OCI-LY7 (cell line): ENCODE data around the gene SLC1A4. TPM values are rescaled to one million over a fixed set of nuclear protein-coding genes. Genes with fewer than 3 reads are reported as not detected.
A peak's percentile ranks its signal among the peaks of the same experiment; 100 is the strongest.

Source experiments
- BruUV-seq: library from RNA; stranded (reverse); fragments of 400-500 nt; replicated peaks from 2 replicates; lab custom pipeline; 2021; lab: Mats Ljungman, UMichigan
- CTCF ChIA-PET: fragments of 300-600 bp; sonication (Branson Sonifier 250); formaldehyde crosslinking; loops from one replicate; lab custom pipeline; 2022; ENCODE audit warnings: antibody characterized with exemption; ENCODE audit not compliant: unreplicated experiment; lab: Charles Lee
- POLR2A ChIA-PET: fragments of 300-600 bp; sonication (Branson Sonifier 250); formaldehyde crosslinking; loops from one replicate; lab custom pipeline; 2022; ENCODE audit warnings: antibody characterized with exemption; lab: Charles Lee
- DNase-seq: peaks from one replicate; pipeline ENCODE4 v3.0.0-alpha.2; 2015; ENCODE audit warnings: low spot score
- H2AFZ ChIP-seq: fragments of 200-600 bp; sonication (generic), shearing (Covaris generic); 2 replicates; pipeline ENCODE4 v1.6.1; 2014; ENCODE audit warnings: mild to moderate bottlenecking, antibody characterized with exemption, low read length, moderate library complexity
- H3K27ac ChIP-seq: fragments of 200-600 bp; sonication (generic); 2 replicates; pipeline ENCODE4 v1.5.1; 2014; ENCODE audit warnings: mixed run types, low read depth, mild to moderate bottlenecking, moderate library complexity, low read length, inconsistent platforms; ENCODE audit not compliant: poor library complexity, severe bottlenecking
- H3K36me3 ChIP-seq: fragments of 200-600 bp; sonication (generic); 2 replicates; pipeline ENCODE4 v1.6.1; 2014; ENCODE audit warnings: mild to moderate bottlenecking, antibody characterized with exemption, low read length, moderate library complexity, mixed read lengths; ENCODE audit not compliant: insufficient read depth
- H3K4me1 ChIP-seq: fragments of 200-600 bp; sonication (generic); 2 replicates; pipeline ENCODE4 v1.5.1; 2014; ENCODE audit warnings: mild to moderate bottlenecking, low read length; ENCODE audit not compliant: insufficient read depth, poor library complexity, severe bottlenecking
- H3K4me2 ChIP-seq: fragments of 200-600 bp; sonication (generic); 2 replicates; pipeline ENCODE4 v1.6.1; 2014; ENCODE audit warnings: mild to moderate bottlenecking, low read length
- H3K4me3 ChIP-seq: fragments of 200-600 bp; sonication (generic); 2 replicates; pipeline ENCODE4 v1.5.1; 2014; ENCODE audit warnings: mild to moderate bottlenecking, low read depth, low read length; ENCODE audit not compliant: poor library complexity, severe bottlenecking
- H3K79me2 ChIP-seq: fragments of 200-600 bp; sonication (generic); 2 replicates; pipeline ENCODE4 v1.6.1; 2016; ENCODE audit warnings: low read depth, mild to moderate bottlenecking, low read length, moderate library complexity, mixed read lengths; ENCODE audit not compliant: insufficient read depth
- H3K9me2 ChIP-seq: fragments of 200-600 bp; sonication (generic); 2 replicates; pipeline ENCODE4 v1.6.1; 2016; ENCODE audit warnings: mild to moderate bottlenecking, low read length, mixed read lengths; ENCODE audit not compliant: insufficient read depth
- H3K9me3 ChIP-seq: fragments of 200-600 bp; sonication (generic); 2 replicates; pipeline ENCODE4 v1.6.1; 2014; ENCODE audit warnings: mild to moderate bottlenecking, mixed run types, low read length, mixed read lengths
- H4K20me1 ChIP-seq: fragments of 200-600 bp; sonication (generic); 2 replicates; pipeline ENCODE4 v1.6.1; 2014; ENCODE audit warnings: mild to moderate bottlenecking, antibody characterized with exemption, low read length, moderate library complexity, mixed read lengths; ENCODE audit not compliant: insufficient read depth
- CTCF ChIP-seq: fragments of 200-600 bp; sonication (generic); conservative IDR thresholded peaks from 2 replicates; pipeline ENCODE4 v1.5.1; 2014; ENCODE audit warnings: mild to moderate bottlenecking, antibody characterized with exemption, low read length, moderate library complexity, mixed read lengths
- EZH2phosphoT487 ChIP-seq: fragments of 200-600 bp; sonication (generic); IDR thresholded peaks from 2 replicates; pipeline ENCODE4 v1.6.1; 2018; ENCODE audit warnings: low read depth, borderline replicate concordance, mild to moderate bottlenecking, mixed run types, antibody characterized with exemption, low read length, moderate library complexity, mixed read lengths
- intact Hi-C: fragments of 100-400 bp; cut with micrococcal nuclease; formaldehyde crosslinking; loops from one replicate; pipeline ENCODE4 v1.10.0; 2022; ENCODE audit not compliant: unreplicated experiment
- total RNA-seq, 2 experiments: library from RNA; depleted of rRNA in 1 of 2; stranded (reverse); fragments of >200 nt in 1 of 2; shearing (Covaris generic) in 1 of 2; gene quantifications; 2 replicates each; pipeline ENCODE4 v1.2.3, GENCODE V29; 2014 to 2022

SLC1A4 gene
- total RNA-seq, 2 experiments from 2014 or later = 17.2 to 31.1 TPM

- no peaks in the 10 kb centered on the region for H4K20me1 ChIP-seq
- ChIA-PET POLR2A (interaction anchor here (0.6 to 3.4 kb wide), 30 partner anchors 8 to 517 kb away, joined by 3 to 25 read pairs (median 4); partner anchors contain the start of gene RAB1A), CTCF (interaction anchor here (0.7 to 1.6 kb wide), 8 partner anchors 8 to 351 kb away, joined by 3 to 11 read pairs (median 4); no protein-coding TSS in a partner anchor)
- peaks cover 68% of the 10 kb centered on the region for H3K4me1 ChIP-seq
- H3K9me3 ChIP-seq = peaks cover 8% of the 10 kb centered on the region; the same call in 1 of the 2 replicates
- BruUV-seq = no TSS peak
- peak within 1 kb of the TSS; percentile 56 for H3K27ac ChIP-seq
- TF ChIP-seq EZH2phosphoT487 (no peak), CTCF (no peak)
- no peaks in the 10 kb centered on the region for H3K9me2 ChIP-seq
- DNase-seq = peak; percentile 99
- peak within 1 kb of the TSS; percentile 82 for H3K4me3 ChIP-seq
- peak within 1 kb of the TSS; percentile 88 for H3K4me2 ChIP-seq
- intact Hi-C loops = loop anchor here (5.0 kb wide), 2 partner anchors 381 to 501 kb away; no protein-coding TSS in a partner anchor
- H3K79me2 ChIP-seq = peaks cover 21% of the 10 kb centered on the region; the same call in 1 of the 2 replicates
- peak within 1 kb of the TSS; percentile 52; the same call in 1 of the 2 replicates for H2AFZ ChIP-seq
- peaks cover 10% of the 10 kb centered on the region for H3K36me3 ChIP-seq
These were observed 67.2 kb downstream of the SLC1A4 start, which contains the start of gene CEP68 for GRCh38 chr2:65056215-65057053. Gene CEP68, plus strand, starts transcription at chr2:65056416. Its CDS starts 13,029 bp downstream, at chr2:65069445.

GRCh38 chr2:65057054-65057375 lies 67.8 kb downstream of the SLC1A4 start:
- H3K9me2 ChIP-seq = no peaks in the 10 kb centered on the region
- H3K4me3 ChIP-seq = peak overlapping the region; percentile 82
- peaks cover 3% of the 10 kb centered on the region; the same call in 1 of the 2 replicates for H3K9me3 ChIP-seq
- peak overlapping the region; percentile 88 for H3K4me2 ChIP-seq
- H3K27ac ChIP-seq = peak overlapping the region; percentile 34
- BruUV-seq = no TSS peak
- DNase-seq = no peak
- H4K20me1 ChIP-seq = no peaks in the 10 kb centered on the region
- H2AFZ ChIP-seq = peak overlapping the region; percentile 29; the same call in 1 of the 2 replicates
- TF ChIP-seq EZH2phosphoT487 (no peak), CTCF (no peak)
- intact Hi-C loops = loop anchor here (5.0 kb wide), 2 partner anchors 380 to 500 kb away; no protein-coding TSS in a partner anchor
- peaks cover 21% of the 10 kb centered on the region; the same call in 1 of the 2 replicates for H3K79me2 ChIP-seq
- peaks cover 5% of the 10 kb centered on the region; the same call in 1 of the 2 replicates for H3K36me3 ChIP-seq
- H3K4me1 ChIP-seq = peaks cover 66% of the 10 kb centered on the region
- ChIA-PET CTCF (interaction anchor here (1.2 kb wide), 1 partner anchor 125 kb away, joined by 4 read pairs; no protein-coding TSS in a partner anchor), POLR2A (interaction anchor here (0.9 to 3.4 kb wide), 5 partner anchors 8 to 149 kb away, joined by 3 to 25 read pairs (median 4); no protein-coding TSS in a partner anchor)
